ENCODE data around the gene MAN2B2. TPM values are rescaled to one million over a fixed set of nuclear protein-coding genes. Genes with fewer than 3 reads are reported as not detected.

The MAN2B2 gene
- total and polyA plus RNA-seq, 4 experiments from 2014 or later: 11.2 to 53.2 (median 41.0) TPM

DNA sequence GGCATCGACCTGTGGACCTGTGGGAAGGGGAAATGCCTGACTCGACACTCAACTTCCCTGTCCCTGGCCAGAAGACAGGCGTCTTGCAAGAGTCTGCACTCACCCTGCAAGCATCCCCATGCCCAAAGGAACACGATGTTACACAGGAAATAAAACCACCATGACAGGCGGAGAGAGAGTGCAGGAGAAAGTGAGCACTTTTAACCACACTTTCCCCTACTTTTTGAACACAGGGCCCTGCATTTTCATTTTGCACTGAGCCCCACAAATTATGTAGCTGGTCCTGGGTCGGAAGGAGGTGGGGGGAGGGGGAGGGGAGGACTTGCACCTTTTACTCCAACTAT lies 13.8 kb upstream of the MAN2B2 start:
- intact Hi-C loops (cut with micrococcal nuclease): no loop called here
- H3K4me3 Mint-ChIP-seq: peak overlapping the region in 1 of 8 donors; percentile 41
- no peaks in the 10 kb centered on the region for H3K36me3 Mint-ChIP-seq
- DNase-seq: no peak
- H3K4me1 Mint-ChIP-seq: peaks cover 6 to 27% (median 13%) of the 10 kb centered on the region in 4 donors
- Histone ChIP-seq H3K9me3 (ENCODE audit: control insufficient read depth in 1 of 2, low read length in 2 of 2) (no peaks in the 10 kb centered on the region), H3K4me1 (ENCODE audit: insufficient read depth, low read length) (peaks cover 13% of the 10 kb centered on the region), H3K36me3 (ENCODE audit: insufficient read depth, low read length) (no peaks in the 10 kb centered on the region), H3K27ac (ENCODE audit: low read depth, low read length) (no peak overlapping the region), H3K27me3 (ENCODE audit: insufficient read depth, low read length) (peaks cover 21% of the 10 kb centered on the region), H3K4me3 (ENCODE audit: low read length in 2 of 2) (no peak overlapping the region)
- ChIA-PET POLR2A (ENCODE audit: partially characterized antibody) (interaction anchor here (1.1 kb wide), 1 partner anchor 14 kb away, joined by 3 read pairs; the partner anchor contains the start of gene MAN2B2), CTCF (ENCODE audit: partially characterized antibody) (interaction anchor here (0.6 to 1.2 kb wide), 2 partner anchors 213 to 311 kb away, joined by 3 to 4 read pairs; no protein-coding TSS in a partner anchor)
- peaks cover 48 to 63% of the 10 kb centered on the region in 2 donors for H3K27me3 Mint-ChIP-seq
- H3K27ac Mint-ChIP-seq: no peak overlapping the region
- H3K9me3 Mint-ChIP-seq: peaks cover 0 to 5% (median 0%) of the 10 kb centered on the region in 8 donors

DNA sequence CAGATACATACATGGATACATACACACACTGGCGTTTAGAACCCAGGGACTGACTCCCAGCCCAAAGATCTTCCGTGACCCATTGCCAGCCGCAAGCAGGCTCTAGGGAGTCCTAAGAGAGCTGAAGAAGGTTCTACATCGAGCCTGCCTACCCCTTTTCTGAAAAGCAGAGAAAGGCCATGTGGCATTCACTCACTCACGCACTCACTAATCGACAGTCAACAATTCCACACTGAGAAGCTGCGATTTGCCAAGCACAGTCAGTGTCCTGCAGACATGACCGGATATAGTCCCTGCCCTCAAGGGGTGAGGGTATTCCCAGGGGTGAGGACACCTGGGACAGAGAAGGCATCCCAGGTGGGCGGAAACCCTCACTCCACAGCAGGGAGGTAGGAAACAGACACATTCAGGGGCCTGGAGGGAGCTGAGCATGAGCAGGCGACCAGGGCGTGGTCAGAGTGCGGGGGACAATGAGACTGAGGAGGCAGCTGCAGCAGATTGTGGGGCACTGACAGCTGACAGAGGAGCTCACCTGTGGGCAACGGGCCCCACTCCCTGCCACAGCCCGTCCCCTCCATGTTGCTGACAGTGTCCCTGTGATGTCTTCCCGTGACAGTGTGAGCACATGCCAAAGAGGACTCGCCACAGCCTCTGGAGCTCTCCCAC lies 13.2 kb upstream of the MAN2B2 start:
- peaks cover 17% of the 10 kb centered on the region for H3K27me3 ChIP-seq (ENCODE audit: insufficient read depth, low read length)
- no peaks in the 10 kb centered on the region for H3K36me3 ChIP-seq (ENCODE audit: insufficient read depth, low read length)
- ChIA-PET CTCF (ENCODE audit: partially characterized antibody) (interaction anchor here (1.2 kb wide), 1 partner anchor 312 kb away, joined by 4 read pairs; no protein-coding TSS in a partner anchor), POLR2A (ENCODE audit: partially characterized antibody) (interaction anchor here (1.1 kb wide), 1 partner anchor 13 kb away, joined by 3 read pairs; the partner anchor contains the start of gene MAN2B2)
- H3K4me1 Mint-ChIP-seq: peaks cover 6 to 27% (median 13%) of the 10 kb centered on the region in 4 donors
- H3K27ac ChIP-seq (ENCODE audit: low read depth, low read length): no peak overlapping the region
- H3K4me3 Mint-ChIP-seq: peak overlapping the region in 6 of 8 donors; percentile 25 to 71 (median 59)
- H3K36me3 Mint-ChIP-seq: no peaks in the 10 kb centered on the region
- H3K27me3 Mint-ChIP-seq: peaks cover 41 to 57% of the 10 kb centered on the region in 2 donors
- H3K27ac Mint-ChIP-seq: no peak overlapping the region
- H3K4me3 ChIP-seq (ENCODE audit: low read length in 2 of 2): no peak overlapping the region
- no peaks in the 10 kb centered on the region for H3K9me3 ChIP-seq (ENCODE audit: control insufficient read depth in 1 of 2, low read length in 2 of 2)
- intact Hi-C loops (cut with micrococcal nuclease): no loop called here
- peaks cover 0 to 5% (median 0%) of the 10 kb centered on the region in 8 donors for H3K9me3 Mint-ChIP-seq
- DNase-seq: no peak
- peaks cover 13% of the 10 kb centered on the region for H3K4me1 ChIP-seq (ENCODE audit: insufficient read depth, low read length)

DNA sequence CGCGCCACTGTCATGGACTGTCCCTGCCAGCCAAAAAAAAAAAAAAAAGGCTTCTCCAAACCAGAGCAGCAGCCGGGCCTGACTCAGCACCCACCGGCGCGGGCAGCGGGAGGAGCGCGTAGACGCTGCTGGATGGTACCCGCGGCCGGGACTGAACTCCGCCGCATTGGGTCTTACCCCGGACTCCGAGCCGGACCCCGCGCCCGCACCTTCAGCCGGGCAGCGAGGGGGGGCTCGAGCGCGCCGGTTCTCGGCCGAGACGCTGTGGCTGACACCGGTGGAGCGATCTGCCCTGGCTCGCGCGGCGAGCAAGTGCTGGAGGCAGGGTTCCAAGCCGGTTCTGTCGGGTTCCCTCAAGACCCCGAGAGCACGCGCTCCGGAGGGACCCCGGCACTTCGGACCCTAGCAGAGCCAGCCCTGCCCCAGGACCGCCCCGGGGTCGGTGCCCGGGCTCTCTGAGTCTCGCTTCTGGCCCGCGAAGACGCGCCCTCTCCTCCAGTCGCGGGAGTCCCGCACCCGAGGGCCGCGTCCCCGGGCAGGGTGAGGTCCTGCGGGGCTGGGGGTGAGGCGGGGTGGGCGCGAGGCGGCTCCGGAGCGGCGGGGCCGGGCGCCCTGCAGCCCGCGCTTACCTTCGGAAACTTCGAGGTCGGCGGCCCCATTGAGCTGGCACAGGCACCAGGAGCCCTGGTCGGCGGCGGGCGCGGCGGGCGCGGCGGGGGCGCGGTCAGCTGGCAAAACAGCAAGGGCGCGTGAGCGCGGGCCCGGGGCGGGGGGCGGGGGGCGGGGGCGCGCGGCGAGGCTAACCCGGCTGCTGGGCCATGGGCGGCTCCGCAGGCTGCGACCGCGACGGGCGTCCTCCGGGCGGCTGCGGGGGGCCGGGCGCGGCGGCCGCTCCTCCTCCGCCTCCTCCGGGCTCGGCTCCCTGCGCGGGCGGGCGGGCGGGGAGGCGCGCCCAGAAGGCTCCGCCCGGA lies 11.8 kb upstream of the MAN2B2 start:
- Histone ChIP-seq H3K9me3 (ENCODE audit: control insufficient read depth in 1 of 2, low read length in 2 of 2) (no peaks in the 10 kb centered on the region), H3K27me3 (ENCODE audit: insufficient read depth, low read length) (peaks cover 15% of the 10 kb centered on the region), H3K27ac (ENCODE audit: low read depth, low read length) (no peak overlapping the region), H3K4me1 (ENCODE audit: insufficient read depth, low read length) (peaks cover 13% of the 10 kb centered on the region), H3K4me3 (ENCODE audit: low read length in 2 of 2) (no peak overlapping the region), H3K36me3 (ENCODE audit: insufficient read depth, low read length) (no peaks in the 10 kb centered on the region)
- Mint-ChIP-seq H3K9me3 (peaks cover 0 to 5% (median 0%) of the 10 kb centered on the region in 8 donors), H3K36me3 (no peaks in the 10 kb centered on the region), H3K4me1 (peaks cover 6 to 27% (median 13%) of the 10 kb centered on the region in 4 donors), H3K27ac (no peak overlapping the region), H3K4me3 (peak overlapping the region in 4 of 8 donors; percentile 39 to 71 (median 58)), H3K27me3 (peaks cover 37 to 52% of the 10 kb centered on the region in 2 donors)
- intact Hi-C loops (cut with micrococcal nuclease): no loop called here
- DNase-seq: no peak
- CTCF ChIA-PET (ENCODE audit: partially characterized antibody): no interaction called here
- POLR2A ChIA-PET (ENCODE audit: partially characterized antibody): no interaction called here

DNA sequence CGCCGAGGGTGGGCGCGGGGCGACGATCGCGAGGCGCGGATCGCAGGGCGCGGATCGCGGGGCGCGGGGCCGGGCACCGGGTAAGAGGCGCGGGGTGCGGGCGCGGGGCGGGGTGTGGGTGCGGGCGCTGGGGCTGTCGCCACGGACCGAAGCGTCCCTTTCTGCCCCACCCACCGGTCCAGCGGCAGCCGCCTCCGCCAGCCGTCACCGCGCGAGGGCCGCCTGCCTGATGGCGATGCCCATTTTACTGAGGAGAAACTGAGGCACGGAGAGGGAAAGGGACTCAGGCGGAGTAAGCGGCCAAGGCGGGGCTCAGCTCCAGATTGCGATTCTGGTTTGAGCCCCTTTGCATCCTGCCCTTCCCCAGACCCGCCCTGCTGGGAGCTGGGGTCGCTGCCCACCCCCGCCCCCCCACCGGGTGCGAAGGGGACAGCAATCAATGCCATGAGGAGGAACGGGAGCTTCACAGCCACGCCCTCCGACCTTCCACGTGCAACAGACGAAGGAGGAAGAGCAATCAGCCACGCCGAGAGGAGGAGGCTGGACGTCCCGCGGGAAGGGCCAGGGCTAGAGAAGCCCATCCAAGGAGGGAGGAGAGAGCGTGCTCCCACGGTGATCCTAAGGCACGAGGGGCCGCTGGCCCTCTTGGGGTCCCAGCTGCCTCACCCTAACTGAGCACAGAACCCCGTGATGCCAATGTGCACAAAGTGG lies 10.9 kb upstream of the MAN2B2 start:
- H3K36me3 Mint-ChIP-seq: no peaks in the 10 kb centered on the region
- intact Hi-C loops (cut with micrococcal nuclease): no loop called here
- CTCF ChIA-PET (ENCODE audit: partially characterized antibody): interaction anchor here (0.6 kb wide), 1 partner anchor 352 kb away, joined by 3 read pairs; no protein-coding TSS in a partner anchor

DNA sequence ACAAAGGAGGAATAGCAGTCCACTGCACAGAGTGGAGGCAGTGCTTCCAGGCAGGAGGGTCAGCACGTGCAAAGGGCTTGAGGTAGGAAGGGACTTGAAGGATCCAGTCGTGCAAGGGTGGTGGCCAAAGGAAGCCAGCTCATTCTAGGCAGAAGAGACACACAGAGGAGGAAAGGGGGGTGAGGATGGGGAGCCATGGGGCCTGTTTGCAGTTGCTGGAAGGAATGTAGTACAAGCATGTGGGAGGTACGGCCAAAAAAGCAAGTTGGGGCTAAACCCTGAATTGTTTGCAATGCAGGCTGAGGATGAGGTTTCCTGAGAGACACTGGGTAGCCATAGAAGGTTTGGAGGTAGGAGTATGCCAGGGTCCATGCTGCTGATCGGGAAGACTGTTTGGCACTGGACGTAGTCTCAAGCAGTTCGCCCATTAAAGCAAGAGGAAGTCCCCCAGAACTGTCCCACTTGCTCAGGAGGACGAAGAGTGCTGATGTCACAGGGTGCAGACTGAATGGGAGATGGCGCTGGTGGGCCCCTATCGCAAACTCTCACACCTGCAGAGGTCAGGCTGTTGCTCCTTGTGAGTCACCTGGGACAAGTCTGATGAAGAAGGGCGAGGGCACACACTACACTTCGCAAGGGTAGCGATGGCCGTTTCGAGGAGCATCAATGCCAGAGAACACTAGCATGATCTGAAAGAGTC lies 9.1 kb upstream of the MAN2B2 start:
- Mint-ChIP-seq H3K36me3 (no peaks in the 10 kb centered on the region), H3K27me3 (peaks cover 30 to 32% of the 10 kb centered on the region in 2 donors), H3K27ac (no peak overlapping the region), H3K4me3 (peak overlapping the region in 2 of 8 donors; percentile 28 to 48), H3K4me1 (peaks cover 6 to 26% (median 12%) of the 10 kb centered on the region in 4 donors), H3K9me3 (peaks cover 0 to 5% (median 0%) of the 10 kb centered on the region in 8 donors)
- no peaks in the 10 kb centered on the region for H3K36me3 ChIP-seq (ENCODE audit: insufficient read depth, low read length)
- H3K9me3 ChIP-seq (ENCODE audit: control insufficient read depth in 1 of 2, low read length in 2 of 2): no peaks in the 10 kb centered on the region
- H3K27me3 ChIP-seq (ENCODE audit: insufficient read depth, low read length): peaks cover 9% of the 10 kb centered on the region
- intact Hi-C loops (cut with micrococcal nuclease): no loop called here
- no peak for DNase-seq
- CTCF ChIA-PET (ENCODE audit: partially characterized antibody): no interaction called here
- POLR2A ChIA-PET (ENCODE audit: partially characterized antibody): no interaction called here
- H3K4me3 ChIP-seq (ENCODE audit: low read length in 2 of 2): no peak overlapping the region
- H3K27ac ChIP-seq (ENCODE audit: low read depth, low read length): no peak overlapping the region
- H3K4me1 ChIP-seq (ENCODE audit: insufficient read depth, low read length): peaks cover 13% of the 10 kb centered on the region

More for the DNA sequence above, 10.9 kb upstream of the MAN2B2 start:
- Mint-ChIP-seq H3K4me3 (peak overlapping the region in 1 of 8 donors; percentile 59), H3K27ac (no peak overlapping the region), H3K27me3 (peaks cover 37 to 44% of the 10 kb centered on the region in 2 donors), H3K9me3 (peaks cover 0 to 5% (median 0%) of the 10 kb centered on the region in 8 donors), H3K4me1 (peaks cover 6 to 27% (median 13%) of the 10 kb centered on the region in 4 donors)
- DNase-seq: no peak
- Histone ChIP-seq H3K27ac (ENCODE audit: low read depth, low read length) (no peak overlapping the region), H3K4me1 (ENCODE audit: insufficient read depth, low read length) (peaks cover 13% of the 10 kb centered on the region), H3K27me3 (ENCODE audit: insufficient read depth, low read length) (peaks cover 15% of the 10 kb centered on the region), H3K4me3 (ENCODE audit: low read length in 2 of 2) (no peak overlapping the region), H3K36me3 (ENCODE audit: insufficient read depth, low read length) (no peaks in the 10 kb centered on the region), H3K9me3 (ENCODE audit: control insufficient read depth in 1 of 2, low read length in 2 of 2) (no peaks in the 10 kb centered on the region)
- POLR2A ChIA-PET (ENCODE audit: partially characterized antibody): no interaction called here

DNA sequence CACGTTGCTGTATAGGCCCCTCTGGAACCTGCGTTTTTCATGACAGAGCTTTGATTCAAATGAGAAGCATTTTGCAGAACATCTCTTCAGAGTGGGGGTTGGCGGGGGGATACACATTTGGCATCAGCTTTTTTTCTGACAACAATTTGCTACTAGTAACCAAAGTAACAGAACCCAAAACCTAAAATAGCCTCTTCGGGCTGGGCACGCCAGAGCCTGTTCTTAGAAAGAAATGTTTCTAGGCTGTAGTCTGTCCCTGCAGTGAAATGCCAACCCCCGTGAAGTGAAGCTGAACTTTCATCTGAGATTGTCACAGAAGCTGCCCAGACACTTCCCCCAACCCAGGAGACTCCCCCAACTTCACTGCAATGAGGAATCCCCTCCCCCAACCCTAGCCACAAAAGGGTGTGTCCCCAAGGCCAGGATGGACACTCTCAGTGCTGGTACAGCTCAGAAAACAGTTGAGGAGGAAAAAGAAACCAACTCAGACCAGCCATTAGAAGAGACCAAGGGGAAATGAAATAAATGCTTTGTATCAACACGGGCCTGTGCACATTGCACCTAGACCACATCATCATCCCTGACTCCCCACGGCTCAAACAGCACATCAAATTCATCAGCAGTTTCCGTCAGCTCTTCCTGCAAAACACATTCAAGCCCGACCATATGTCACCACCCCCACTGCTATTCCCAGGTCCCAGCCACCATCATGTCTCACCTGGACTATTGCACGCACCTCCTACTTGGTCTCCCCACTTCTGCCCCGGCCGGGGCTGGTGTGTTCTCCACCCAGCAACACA lies 8.4 kb upstream of the MAN2B2 start:
- intact Hi-C loops (cut with micrococcal nuclease): no loop called here
- peaks cover 9% of the 10 kb centered on the region for H3K27me3 ChIP-seq (ENCODE audit: insufficient read depth, low read length)
- H3K9me3 ChIP-seq (ENCODE audit: control insufficient read depth in 1 of 2, low read length in 2 of 2): no peaks in the 10 kb centered on the region
- Mint-ChIP-seq H3K9me3 (peaks cover 0 to 5% (median 0%) of the 10 kb centered on the region in 8 donors), H3K36me3 (no peaks in the 10 kb centered on the region), H3K4me1 (peaks cover 1 to 18% (median 5%) of the 10 kb centered on the region in 4 donors), H3K27me3 (peaks cover 25 to 29% of the 10 kb centered on the region in 2 donors), H3K27ac (no peak overlapping the region), H3K4me3 (peak overlapping the region in 1 of 8 donors; percentile 59)
- no peak for DNase-seq
- H3K4me3 ChIP-seq (ENCODE audit: low read length in 2 of 2): no peak overlapping the region
- H3K27ac ChIP-seq (ENCODE audit: low read depth, low read length): no peak overlapping the region
- peaks cover 13% of the 10 kb centered on the region for H3K4me1 ChIP-seq (ENCODE audit: insufficient read depth, low read length)
- ChIA-PET POLR2A (ENCODE audit: partially characterized antibody) (no interaction called here), CTCF (ENCODE audit: partially characterized antibody) (no interaction called here)
- H3K36me3 ChIP-seq (ENCODE audit: insufficient read depth, low read length): no peaks in the 10 kb centered on the region

All from CD4-positive, alpha-beta memory T cell (primary cell).